ENCODE results near the gene CBY3. TPM values are rescaled to one million over a fixed set of nuclear protein-coding genes. Genes with fewer than 3 reads are reported as not detected.

Gene CBY3
- total and polyA plus RNA-seq, 2 of the 13 experiments (the other 11 are each of a cell fraction or from before 2014, with no cell fraction given): not detected

- TF ChIP-seq DMAP1 (CRISPR knock-in tag; IDR thresholded peaks at IDR 0.05): 0 out of 2 replicates have a peak, but pooled peaks have one; percentile 44
- 0 out of 2 replicates have a peak, but pooled peaks have one; percentile 6 for TF ChIP-seq MAFF (IDR thresholded peaks at IDR 0.05; ENCODE audit: low read depth, low read length)
- TF ChIP-seq ZNF569 (CRISPR knock-in tag; IDR thresholded peaks at IDR 0.05; ENCODE audit: borderline replicate concordance): no peak
- TF ChIP-seq SP5 (CRISPR knock-in tag; IDR thresholded peaks at IDR 0.05; ENCODE audit: borderline replicate concordance, low read depth): peak; percentile 22; the same call in 1 of the 2 replicates
- TF ChIP-seq NFIB (CRISPR knock-in tag; IDR thresholded peaks at IDR 0.05; ENCODE audit: borderline replicate concordance): no peak
- TF ChIP-seq RBFOX2 (IDR thresholded peaks at IDR 0.05; ENCODE audit: low read depth, low read length): no peak; the same call in 1 of the 2 replicates
- TF ChIP-seq SMAD3 (CRISPR knock-in tag; IDR thresholded peaks at IDR 0.05): peak; percentile 58; the same call in 1 of the 2 replicates
- TF ChIP-seq PATZ1 (CRISPR knock-in tag; IDR thresholded peaks at IDR 0.05): peak; percentile 75
- TF ChIP-seq SATB2 (CRISPR knock-in tag; IDR thresholded peaks at IDR 0.05): no peak
- TF ChIP-seq ZFYVE20 (CRISPR knock-in tag; IDR thresholded peaks at IDR 0.05; ENCODE audit: borderline replicate concordance, low read depth): no peak
- no peak for TF ChIP-seq SALL2 (CRISPR knock-in tag; IDR thresholded peaks at IDR 0.05)
- no peak for TF ChIP-seq TAF15 (IDR thresholded peaks at IDR 0.05; ENCODE audit: low read depth, low read length, poor library complexity, severe bottlenecking)
- TF ChIP-seq ZNF550 (CRISPR knock-in tag; IDR thresholded peaks at IDR 0.05; ENCODE audit: borderline replicate concordance): no peak
- no peak for TF ChIP-seq ZBTB40 (IDR thresholded peaks at IDR 0.05)
- TF ChIP-seq ZBTB40 (CRISPR knock-in tag; IDR thresholded peaks at IDR 0.05): peak; percentile 83
- TF ChIP-seq MAX (IDR thresholded peaks at IDR 0.05): peak; percentile 61
- no peak; the same call in 1 of the 2 replicates for TF ChIP-seq ZNF350 (CRISPR knock-in tag; IDR thresholded peaks at IDR 0.05; ENCODE audit: borderline replicate concordance, low read depth)
- no peak; the same call in 1 of the 2 replicates for TF ChIP-seq MYC (CRISPR knock-in tag; IDR thresholded peaks at IDR 0.05; ENCODE audit: borderline replicate concordance)
- TF ChIP-seq KDM2A (CRISPR knock-in tag; IDR thresholded peaks at IDR 0.05; ENCODE audit: borderline replicate concordance, low read depth): no peak
Observed at GRCh38 chr5:179680014-179680779, 637 bp downstream of the CBY3 start (continued).

Measured in HepG2 (cell line).